HUDEP-2 (cell line): Measurements from ENCODE around the gene ZNF587B.
A peak's percentile ranks its signal among the peaks of the same experiment; 100 is the strongest.
"Not testable (repeated sequence)": the region's sequence is repeated elsewhere in the genome, so short reads cannot be mapped to it uniquely, and the experiment has no call there.

ENCODE experiments used
- DNase-seq, 76 experiments: peaks; one replicate each; lab custom pipeline; 2025; ENCODE audit not compliant: unreplicated experiment in 76 of 76; lab: John Stamatoyannopoulos, UW

Gene ZNF587B

GRCh38 chr19:57830071-57830602 lies at the start of gene ZNF587B:
TSS of gene ZNF587B (plus strand) at chr19:57830299. CDS start at chr19:57830529, 230 bp downstream.
- peak in 33 of 76 experiments; percentile 4 to 58 (median 24) for DNase-seq

GRCh38 chr19:57786286-57786685 lies 43.8 kb upstream of the ZNF587B start:
- DNase-seq = no peak

DNA sequence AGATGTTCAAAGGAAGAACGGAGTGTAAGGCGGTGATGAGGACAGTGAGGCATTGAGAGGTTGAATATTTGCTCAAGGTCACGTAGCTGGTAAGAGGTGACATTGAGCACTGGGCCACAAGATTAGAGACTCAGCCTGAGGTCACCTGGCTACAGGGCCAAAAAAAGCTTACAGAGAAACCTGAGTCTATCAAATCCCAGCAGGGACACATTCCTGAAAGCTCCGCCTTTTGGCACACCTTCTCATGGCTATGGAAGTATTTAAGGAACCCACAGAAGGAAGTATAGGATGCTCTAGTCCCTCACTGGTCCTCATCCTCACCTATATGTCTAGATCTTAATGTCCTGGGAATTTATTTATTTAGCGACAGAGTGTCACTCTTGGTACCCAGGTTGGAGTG lies 43.2 kb upstream of the ZNF587B start:
- DNase-seq = no peak

DNA sequence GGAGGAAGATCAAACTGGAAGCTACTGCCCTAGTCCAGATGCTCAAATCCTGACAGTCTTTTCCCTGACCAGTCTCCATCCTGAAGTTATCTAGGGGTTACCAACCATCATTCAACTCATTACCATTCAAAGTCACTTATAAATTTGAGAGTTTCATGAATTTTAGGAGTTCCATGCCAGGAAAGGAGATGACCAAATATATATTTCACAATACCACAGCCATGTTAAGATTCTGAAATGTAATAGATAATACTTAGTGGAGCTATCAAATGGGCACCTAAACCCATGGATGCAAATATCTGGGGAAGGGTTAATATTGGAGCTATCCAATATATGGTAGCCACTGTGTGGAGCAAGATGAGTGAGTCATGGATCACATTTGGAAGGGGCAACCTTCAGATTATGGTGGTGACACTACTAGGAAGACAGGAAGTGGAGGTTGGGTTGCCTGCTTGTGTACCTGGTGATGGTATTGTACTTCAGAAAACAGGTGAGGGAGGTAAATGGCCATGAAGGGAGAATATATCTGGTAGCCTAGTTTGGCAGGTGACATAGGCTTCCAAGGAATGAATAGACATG lies 41.9 kb upstream of the ZNF587B start:
- no peak for DNase-seq

GRCh38 chr19:57789288-57789687 lies 40.8 kb upstream of the ZNF587B start:
- DNase-seq = no peak

- not testable (repeated sequence) for DNase-seq
These were observed 33.5 kb upstream of the ZNF587B start for GRCh38 chr19:57796580-57796979.

DNA sequence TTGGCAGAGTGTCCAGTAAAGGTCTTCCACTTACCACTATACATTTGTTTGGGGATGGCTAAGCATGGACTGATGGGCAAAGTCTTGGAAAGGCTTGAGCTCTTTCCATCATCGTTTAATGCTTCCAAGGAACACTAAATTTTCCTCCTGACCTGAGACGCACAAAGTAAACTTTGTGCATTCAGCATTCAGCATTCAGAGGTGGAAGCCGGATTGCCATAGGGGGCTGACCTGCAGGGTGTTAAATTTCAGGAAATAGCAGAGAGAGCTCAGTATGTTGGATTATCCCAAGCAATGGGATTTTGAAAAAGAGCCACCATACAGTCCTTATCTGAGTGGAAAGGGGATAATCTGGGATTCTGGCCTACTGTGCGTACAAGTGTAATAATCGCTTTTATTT lies 29.4 kb upstream of the ZNF587B start:
- no peak for DNase-seq

DNA sequence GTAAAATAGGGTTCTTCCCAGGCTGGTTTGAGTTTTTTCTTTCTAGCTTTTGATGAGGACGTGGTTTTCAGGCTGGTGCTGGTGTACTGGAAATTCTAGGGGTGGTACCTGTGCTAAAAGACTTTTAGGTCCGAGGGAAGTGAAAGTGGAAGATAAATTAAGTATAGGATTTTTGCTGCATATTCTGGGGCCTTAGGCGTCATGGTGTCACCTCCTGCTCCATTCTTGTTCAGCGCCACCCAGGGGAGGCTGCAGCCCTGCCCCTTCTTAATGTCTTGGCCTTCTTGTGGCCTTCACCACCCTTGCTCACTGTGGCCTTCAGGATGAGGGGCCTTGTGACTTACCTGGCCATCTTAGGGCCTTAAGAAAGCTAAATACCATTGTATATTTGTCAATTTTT lies 27.8 kb upstream of the ZNF587B start:
- no peak for DNase-seq

GRCh38 chr19:57803265-57803593 lies 26.9 kb upstream of the ZNF587B start:
- no peak for DNase-seq

DNA sequence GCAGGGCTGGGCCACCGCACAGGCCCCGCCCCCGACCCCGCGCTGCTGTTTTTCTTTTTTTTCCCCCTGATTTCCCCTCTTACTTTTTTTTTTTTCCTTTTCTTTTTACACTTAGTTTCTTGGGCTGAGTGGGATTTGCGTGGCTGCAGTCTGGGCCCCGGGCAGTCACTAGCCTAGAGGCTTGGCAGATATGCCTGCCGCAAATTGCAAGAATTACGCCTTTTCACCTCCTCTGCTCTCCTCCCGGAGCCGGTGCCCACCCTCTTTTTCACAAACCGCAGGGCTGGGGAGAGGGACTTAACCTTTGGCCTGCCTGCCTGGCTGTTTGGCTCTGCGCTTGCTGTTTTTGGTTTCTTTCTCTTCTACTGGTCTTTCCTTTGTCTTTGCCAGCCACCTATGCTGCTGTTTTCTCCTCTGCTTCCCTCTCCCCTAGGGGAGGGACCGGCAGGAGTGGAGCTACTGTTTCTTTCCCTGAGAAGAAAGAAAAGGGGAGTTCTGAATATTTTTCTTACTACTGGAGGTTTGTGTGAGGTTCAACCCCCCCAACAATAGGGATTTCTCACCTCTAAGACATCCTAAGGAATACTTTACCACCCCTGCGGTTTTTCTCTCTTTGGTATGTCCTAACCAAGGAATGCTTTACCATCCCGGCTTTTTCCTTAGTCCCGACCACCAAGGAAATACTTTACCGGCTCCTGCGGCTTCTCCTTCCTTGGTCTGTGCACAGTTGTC lies 26.3 kb upstream of the ZNF587B start:
- DNase-seq = peak in 4 of 76 experiments; percentile 6 to 14 (median 9)

- no peak for DNase-seq
These were observed 22.6 kb upstream of the ZNF587B start for GRCh38 chr19:57807541-57807940.

GRCh38 chr19:57810410-57811295 lies 19.4 kb upstream of the ZNF587B start:
- peak in 2 of 76 experiments; percentile 12 to 17 for DNase-seq

DNA sequence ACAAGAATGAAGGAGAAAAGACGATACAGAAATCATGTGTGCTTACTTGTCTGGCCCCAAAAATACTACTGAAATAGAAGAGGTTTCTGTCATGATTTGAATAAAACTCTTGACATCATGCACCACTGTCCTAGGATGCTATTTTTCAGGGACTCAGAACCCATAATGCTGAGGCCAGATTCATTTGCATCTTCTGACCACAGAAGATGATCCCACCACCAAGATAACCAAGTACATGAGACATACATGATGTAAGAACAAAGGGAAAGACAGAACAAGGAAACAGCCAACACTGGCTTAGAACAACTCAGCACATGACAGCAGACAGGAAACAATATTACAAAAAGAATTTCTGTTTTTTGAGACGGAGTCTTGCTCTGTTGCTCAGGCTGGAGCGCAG lies 17.9 kb upstream of the ZNF587B start:
- DNase-seq = no peak

- not testable (repeated sequence) for DNase-seq
These were observed 16.9 kb upstream of the ZNF587B start for GRCh38 chr19:57812975-57813820.

DNA sequence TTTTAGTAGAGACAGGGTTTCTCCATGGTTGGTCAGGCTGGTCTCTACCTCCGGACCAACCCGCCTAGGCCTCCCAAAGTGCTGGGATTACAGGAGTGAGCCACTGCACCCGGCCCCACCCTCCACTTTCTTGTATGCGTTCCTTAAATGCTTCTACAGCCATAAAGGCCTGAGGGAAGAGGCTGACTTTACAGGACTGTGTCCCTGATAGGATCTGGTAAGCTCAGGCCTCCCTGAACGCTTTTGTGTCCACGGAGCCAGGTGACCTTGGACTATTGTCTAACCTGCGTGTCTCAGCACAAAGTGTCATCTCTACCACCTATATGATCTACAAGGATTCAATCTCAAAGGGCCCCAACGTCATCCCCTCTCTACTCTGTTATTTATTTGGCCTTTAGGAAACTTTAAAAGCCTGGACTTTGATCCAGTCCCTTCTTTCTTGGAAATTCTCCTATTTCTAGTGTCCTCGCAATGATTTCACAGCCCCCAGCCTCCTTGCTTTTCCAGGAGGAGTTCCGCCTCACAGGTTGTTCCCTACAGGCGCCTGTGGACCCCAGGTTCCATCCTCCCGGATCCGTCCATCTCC lies 16.1 kb upstream of the ZNF587B start:
- peak in 1 of 76 experiments; percentile 32 for DNase-seq

DNA sequence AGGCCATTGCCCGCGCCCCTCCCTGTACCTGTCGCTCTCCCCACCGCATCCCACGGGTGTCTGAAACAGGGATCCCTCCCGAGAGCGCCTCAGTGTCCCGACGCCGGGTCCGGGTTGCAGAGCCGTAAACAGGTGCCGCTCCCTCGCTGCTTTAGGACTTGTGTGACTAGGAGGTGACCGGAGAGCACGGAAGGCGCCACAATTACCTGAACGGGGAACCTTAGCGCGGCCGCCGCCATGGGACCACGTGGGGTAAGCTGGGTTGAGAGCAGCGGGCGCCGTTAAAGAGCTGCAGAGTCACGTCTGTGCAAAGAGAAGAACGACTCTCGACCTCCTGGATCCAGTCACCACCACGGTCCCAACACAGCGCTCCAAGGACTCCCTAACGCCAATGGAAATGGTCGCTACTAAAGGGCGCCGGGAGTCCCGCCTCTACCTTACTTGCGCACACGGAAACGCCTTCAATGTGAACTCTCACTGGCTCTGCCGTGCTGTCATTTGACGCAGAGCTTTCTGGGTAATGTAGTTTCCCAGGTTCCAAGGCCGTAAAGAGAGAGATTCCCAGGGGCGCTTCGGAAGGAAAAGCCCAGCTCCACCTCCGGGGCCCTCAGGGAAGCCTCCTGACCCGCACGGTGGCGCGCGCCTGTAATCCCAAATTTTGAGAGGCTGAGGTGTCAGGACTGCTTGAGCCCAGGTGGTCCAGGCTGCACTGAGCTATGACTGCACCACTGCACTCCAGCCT lies 15.4 kb upstream of the ZNF587B start, which contains the start of gene ZNF552:
Gene ZNF552 (minus strand): TSS at position 409 of the 742 bp plus-strand sequence. CDS start 170 bp downstream, at position 239.
- peak in 75 of 76 experiments; percentile 24 to 88 (median 74) for DNase-seq

- no peak for DNase-seq
These were observed 14.6 kb upstream of the ZNF587B start for GRCh38 chr19:57815247-57816075.

GRCh38 chr19:57816652-57817051 lies 13.4 kb upstream of the ZNF587B start:
- DNase-seq = no peak
